Measurements from ENCODE around the gene RAI1.

The RAI1 gene

DNA sequence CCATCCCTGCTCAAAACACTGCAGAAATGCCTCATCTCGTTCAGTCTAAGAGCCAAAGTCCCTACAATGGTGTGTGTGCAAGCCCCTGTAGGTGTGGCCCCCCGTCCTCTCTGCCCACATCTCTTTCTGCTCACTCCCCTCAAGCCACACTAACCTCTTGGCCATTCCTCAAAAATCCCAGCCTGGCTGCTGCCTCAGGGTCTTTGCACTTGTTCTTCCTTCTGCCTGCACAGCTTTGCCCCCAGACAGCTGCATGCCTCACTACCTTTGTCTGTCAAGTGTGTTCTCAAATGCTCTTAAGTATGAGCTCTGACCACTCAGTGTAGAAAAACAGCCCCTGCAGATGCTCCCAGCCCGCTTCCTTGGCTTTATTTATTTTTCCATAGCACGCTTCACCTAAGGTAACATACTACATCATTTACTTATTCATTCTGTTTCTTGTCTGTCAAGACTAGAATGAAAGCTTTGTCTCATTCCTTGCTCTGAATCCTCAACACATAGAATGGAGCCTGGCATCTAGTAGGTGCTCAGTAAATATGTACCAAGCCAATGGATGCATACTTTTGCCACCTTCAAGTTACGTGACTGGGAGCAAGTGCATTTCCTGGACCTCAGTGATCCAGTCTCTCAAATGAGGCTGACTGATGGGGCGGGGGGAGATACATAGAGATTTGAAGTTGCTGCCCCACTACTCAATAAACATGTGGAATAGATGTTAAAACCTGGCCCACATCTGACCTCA lies 38.1 kb downstream of the RAI1 start:
- DNase-seq, result no peak

DNA sequence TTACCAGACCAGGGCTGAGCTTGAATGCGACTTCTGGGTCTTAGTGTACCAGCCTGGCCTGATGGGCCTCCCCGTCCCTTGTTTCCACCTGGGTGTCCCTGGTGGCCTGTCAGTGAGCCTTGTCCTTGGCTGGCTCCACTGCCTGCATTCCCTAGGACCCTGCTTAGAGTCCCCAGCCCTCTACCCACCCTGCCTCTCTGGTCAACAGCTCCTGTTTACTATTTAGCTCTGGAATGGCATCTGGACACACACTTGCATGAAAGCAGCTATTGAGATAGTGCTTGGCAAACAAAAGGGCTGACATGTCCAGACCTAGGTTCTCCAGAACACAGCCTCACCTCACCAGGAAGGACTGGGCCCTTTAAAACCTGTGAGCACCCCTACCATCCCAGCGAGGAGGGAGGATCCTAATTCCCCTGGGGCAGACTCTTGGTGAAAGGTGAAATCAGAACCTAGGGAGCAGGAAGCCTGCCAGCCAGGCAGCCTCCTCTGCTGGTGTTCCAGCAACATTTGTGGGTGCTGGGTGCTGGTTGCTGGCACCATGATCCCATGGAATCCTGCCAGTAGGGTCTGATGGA lies 38.8 kb downstream of the RAI1 start:
- no peak for DNase-seq

DNA sequence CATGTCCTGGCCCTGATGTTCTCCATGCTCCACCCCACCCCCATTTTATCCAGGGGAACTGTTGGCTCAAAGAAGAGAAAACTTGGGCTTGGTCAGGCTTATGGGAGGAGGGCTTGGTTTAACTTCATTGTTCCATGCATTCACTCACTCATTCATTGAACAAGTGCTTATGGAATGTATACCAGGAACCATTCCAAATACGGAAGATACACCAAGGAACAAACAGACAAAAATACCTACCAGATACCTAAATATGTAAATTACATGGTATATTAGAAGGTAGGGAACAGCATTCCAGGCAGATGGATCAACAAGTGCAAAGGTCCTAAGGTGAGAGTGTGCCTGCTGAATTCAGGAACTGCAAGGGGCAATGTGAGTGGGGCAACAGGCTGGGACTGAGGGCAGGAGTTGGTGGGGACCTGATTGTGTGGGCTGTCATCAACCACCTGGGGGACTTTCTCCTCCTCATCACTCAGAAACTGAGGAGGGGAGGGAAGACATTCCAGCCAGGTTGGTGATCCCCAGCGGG lies 39.9 kb downstream of the RAI1 start:
- no peak for DNase-seq

DNA sequence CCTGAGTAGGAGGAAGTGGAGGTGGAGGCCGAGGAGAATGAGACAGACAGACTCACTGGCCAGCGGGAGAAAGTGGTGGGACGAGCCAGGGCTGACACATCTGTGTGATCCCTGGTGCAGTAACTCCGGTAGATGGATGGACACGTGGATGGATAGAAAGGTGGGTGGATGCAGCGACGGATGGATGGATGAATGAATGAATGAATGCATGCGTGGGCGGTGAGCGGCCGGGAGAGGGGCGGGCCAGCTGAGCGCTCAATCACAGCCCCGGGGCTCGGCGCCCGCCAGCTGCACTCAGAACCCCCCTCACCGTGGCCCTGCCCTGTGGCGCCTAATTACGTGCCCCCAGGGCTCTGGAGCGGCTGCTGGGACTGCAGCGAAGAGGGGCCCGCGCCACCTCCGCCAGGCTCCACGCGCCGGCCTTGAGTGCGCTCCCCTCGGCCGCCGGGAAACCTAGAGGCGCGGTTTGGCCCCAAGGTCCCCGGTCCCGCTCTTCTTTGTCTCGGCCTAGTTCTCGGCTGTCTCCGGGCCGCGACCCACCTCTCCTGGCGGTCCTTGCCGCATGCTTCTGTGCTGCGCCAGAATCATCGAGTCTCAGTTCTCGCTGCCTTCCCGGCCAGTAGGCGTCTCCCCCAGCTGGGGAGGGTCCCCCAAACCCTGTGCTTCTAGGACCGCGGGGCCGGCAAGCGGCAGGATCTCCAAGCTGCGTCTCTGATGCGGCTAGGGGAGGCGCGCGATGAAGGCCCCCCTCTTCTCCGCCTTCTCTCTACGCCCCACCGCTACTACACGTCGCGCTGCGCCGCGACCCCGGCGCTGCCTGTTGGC lies 41.0 kb downstream of the RAI1 start:
- no peak for DNase-seq

DNA sequence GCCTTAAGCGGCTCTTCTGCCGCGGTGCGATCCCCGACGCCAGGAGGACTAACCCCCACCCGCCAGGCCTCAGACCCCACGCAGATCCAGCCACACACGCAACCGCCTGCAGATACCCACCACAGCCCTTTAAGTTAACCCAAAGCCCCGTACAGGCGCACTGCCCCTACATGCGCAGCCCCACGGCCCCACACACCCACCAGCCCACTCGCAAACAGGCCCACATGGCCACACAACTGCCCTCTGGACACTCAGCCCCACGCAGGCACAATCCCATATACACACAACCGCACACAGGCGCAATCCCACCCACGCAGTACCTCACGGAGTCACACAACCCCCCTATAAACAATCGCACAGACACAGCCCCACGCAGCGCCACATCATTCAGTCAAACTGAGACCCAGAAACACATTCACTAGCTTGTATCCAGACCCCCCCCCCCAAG lies 41.7 kb downstream of the RAI1 start:
- DNase-seq, result no peak

DNA sequence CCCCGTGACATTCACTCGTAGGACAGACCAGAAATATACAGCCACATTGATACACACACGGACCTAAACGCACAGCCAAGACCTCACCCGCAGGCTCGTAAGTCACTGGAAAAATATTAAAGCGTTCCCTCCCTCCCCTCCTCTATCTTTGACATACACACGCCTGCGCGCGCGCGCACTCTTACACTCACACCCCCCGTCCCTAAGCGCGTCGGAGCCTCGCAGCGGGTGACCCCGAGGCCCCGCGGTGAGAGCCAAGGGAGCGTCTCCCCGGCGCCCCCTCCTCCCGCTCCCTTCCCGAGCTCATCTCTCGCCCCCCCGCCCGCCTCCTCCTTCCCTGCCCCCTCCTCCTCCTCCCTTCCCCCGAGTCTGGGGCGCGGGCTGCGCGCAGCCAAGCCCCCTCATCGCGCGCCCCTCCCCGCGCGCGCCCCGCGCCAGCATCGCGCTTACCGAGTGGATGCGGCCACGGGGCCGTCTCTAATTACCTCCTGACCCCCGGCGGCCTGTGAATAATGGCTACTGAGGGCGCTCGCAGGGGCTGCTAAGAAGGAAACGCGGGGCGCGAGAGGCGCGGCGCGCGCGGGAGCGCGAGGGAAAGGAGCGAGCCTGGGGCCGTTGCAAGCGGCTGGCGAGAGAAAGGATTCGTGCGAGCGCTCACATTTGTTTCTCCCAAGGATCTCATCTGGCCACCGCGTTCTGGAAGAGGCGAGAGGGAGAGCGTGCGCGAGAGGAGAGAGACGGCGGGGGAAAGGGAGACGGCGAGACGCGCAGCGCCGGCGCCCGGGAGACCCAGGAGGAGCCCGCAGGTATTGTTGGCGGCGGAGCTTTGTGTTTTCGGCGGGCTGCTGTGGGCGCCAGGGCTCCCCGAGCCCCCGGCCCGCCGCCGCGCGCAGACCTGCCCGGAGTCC lies 42.4 kb downstream of the RAI1 start:
- DNase-seq, result no peak

DNA sequence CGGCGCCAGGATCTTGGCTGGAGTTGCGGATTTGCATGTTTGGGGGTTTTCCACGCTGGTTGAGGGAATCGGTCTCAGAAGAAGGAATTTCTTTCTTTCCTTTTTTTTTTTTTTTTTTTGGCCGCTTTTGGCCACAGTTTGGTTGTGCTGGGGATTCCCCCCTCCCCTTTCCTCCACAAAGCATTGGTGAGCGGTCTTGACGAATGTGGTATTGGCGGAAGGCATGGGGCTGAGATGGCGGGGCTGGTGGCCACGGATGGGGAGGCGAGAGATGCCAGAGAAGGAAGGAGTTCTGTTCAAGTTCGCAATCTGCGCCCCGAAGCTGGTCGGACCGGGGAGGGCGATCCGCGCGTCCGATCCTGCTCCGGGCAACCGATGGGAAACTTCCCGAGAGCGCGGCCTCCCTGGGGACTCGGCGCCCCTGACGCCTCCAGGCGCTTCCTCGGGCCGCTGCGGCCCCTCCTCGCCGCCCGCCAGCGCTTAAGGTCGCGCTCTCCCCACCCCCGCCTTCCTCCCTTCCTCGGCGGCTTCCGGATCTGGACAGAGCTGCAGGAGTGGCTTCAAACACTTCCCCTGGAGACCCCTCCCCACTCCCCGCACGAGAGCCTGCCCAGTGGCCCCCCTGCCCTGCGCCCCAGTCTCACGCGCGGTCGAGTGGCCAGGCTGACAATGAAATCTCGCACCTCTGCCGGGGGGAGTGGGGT lies 43.2 kb downstream of the RAI1 start:
- DNase-seq, result no peak

DNA sequence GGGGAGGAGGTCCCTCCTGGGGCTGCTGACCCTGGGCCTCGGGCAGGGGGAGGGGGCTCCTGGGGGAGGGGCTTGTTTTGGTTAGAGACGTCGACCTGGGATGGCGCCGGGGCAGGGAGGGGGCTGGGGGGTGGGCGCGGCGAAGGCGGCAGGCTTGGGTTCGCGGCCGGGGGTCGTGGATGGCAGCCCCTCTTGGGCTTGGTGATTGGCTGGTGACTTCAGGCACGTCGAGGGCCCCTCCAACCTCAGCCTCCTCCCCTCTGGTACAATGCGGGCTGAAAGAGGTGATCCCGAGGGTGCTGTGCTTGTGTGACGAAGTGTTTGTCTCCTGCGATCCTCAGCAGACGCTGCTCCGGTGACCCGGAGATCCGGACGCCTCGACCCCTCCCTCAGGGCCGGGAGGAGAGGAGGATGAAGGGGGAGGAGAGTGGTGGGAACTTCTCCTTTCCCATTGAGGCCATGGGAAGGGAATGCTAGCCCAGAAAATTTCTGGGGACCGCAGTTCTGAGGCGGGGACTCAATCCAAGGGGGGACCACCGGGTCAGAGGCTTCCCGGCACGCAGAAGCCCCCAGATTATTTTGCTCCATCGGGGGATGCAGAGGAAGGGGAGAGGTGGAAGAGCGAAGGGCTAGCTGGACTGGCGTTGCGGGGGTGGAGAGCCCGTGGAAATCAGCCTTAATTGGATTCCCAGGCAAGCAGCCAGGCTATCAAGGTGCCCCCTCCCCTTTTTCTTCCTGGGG lies 43.9 kb downstream of the RAI1 start:
- DNase-seq, result no peak

DNA sequence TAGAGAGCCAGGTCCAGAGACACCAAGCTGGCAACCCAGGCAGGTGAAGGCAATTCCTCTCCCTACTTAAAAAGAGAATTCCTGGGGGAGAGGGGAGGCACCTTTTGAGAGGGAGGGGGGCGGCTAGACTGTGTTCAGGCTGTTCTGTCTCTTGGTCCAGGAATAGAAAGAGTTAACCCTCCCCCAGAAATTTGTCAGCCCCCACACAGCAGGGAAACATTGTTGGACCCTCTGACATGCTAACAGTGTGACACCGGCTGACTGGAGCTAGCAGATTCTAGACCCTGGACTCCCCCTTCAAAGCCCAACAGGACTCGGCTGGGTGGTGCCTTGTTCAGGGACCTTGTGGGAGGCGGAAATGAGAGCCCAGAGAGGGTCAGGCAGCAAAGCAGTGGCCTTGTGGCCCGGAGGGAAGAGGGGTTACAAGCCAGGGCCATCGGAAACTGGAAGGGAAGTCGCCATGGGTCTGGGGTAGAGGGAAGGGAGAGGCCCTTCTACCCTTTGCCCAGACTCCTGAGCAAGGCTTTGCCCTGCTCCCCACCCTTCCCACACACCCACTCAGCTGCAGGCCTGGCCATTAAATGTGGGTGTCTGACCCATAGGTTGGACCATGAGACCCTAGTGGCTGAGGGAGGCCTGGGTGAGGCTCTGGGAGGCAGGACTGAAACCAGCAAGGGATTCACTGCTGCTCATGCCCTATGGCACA lies 44.6 kb downstream of the RAI1 start:
- no peak for DNase-seq

DNA sequence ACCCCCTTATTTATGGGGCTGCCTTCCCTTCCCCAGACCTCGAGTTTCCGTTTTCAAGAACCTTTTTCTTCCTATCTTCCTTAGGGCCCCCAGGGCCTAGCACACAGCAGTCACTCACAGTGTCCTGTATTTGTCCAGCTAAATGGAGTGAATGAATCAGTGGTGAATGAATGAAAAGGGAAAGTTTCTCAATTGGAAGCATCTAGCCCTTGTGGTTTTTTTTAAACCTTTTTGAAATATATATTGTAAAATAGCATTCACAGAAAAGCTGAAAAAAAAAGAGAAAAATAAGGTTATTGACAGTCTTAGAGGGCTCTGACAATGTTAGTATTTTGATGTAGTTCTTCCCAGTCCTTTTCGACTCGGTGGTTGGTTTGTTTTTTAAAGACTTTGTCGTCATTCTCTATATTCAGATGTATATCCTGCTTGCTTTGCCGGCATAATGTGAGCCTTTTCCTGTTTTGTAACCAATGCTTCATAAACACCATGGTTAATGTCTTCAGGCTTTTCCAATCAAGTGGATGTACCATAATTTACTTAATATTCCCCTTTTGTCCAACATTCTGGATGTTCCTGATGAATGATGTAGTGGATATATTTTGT lies 45.3 kb downstream of the RAI1 start:
- no peak for DNase-seq

DNA sequence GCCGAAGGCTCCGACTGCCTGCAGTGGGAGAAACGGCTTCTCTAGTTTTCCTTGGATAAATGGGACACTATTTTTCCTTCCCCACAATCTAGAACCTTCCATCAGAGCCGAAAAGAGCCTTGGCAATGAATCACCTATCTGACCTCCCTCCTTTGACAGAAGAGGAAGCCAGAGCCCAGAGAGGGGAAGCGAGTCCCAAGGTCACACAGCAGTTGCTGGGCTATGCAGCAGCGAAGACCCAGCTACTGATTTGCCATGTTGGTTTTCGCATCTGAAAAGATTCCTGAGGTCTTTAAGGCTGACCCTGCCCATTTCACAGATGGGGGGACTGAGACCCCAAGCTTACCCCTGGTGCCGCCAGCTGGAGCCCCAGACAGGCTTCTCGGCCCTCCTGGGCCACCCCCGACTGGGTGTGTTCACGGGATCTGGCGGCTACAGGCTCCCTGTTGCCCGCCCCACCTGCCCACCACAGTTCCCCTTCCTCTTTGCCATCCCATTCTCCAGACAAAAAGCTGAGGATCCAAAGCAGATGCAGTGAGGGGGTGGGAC lies 45.9 kb downstream of the RAI1 start:
- DNase-seq, result no peak

DNA sequence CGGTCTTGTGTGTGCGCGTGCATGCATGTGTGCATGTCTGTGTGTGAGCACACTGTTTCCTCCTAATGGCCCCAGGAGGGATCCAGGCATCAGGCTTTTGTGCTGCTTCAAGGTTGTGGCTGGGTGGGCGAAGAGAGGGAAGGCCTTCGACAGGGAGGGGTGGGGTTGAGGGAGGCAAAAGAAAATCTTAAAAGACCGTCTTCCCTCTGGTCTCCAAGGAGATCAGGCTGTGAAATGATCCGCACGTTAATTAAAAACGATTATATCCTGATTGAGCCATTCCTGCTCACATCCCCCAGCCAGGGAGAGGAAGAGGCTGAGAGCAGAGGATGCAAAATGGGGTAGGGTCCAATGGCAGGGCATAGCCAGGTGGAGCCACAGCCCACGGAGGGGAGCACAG lies 46.9 kb downstream of the RAI1 start:
- DNase-seq, result no peak

DNA sequence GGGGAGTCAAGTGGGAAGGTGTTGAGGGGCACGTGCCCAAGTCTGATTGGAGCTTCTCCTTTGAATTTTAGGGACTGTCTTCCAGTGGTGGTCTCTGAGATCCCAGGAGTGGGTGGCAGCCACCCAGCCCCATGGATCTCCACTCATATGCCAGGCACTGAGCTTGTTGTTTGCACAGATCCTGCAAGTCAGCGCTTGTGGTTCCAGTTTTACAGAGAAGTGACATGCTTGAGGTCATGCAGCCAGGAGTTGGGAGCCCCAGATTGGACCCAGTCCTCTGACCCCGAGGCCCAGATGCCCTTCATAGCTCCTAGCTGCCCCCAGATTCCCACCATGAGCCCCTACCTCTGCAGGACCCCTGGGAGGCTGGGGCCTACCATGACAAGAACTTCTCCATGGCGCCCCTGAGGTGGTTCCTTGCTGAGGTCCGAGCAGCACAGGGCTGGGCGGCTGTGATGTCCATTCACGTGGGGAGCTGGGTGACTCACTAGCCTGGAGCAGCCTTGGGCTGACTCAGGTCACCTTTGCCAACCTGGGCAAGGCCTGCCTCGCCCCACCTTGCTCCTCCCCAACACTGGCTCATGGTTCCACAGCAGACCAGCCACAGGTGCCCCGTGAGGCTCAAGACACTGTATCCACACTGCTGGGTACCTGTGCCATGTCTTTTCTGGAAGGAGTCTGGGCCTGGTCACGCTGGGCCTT lies 47.4 kb downstream of the RAI1 start:
- no peak for DNase-seq

DNA sequence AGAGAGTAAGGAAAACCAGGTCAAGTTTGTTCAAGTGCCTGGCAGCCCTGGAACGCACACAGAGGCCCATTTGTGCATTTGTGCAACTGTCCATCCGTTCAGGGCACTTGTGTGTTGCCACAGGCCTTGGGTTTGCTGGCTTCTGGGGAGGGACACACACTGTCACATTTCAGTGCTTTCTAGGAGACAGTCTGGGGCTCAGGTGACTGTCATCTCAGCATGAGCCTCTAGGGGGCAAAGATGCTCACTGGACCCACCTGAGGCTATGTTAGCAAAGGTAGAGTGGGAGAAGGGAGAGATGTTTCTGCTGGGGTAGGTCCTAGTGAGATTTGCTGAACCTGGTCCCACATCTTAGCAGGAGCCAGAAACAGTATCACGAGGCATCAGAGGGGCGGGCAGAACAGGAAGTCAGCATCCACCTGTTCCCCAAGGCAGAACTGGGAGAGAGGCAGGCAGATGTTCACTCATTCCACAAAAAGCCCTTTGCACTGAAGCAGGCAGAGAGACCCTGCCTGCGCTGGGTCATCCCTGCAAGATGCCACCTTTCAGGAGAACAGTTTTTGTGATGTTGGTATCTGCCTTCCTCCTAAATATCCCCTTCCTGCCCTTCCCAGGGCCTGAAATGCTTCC lies 48.5 kb downstream of the RAI1 start:
- no peak for DNase-seq

DNA sequence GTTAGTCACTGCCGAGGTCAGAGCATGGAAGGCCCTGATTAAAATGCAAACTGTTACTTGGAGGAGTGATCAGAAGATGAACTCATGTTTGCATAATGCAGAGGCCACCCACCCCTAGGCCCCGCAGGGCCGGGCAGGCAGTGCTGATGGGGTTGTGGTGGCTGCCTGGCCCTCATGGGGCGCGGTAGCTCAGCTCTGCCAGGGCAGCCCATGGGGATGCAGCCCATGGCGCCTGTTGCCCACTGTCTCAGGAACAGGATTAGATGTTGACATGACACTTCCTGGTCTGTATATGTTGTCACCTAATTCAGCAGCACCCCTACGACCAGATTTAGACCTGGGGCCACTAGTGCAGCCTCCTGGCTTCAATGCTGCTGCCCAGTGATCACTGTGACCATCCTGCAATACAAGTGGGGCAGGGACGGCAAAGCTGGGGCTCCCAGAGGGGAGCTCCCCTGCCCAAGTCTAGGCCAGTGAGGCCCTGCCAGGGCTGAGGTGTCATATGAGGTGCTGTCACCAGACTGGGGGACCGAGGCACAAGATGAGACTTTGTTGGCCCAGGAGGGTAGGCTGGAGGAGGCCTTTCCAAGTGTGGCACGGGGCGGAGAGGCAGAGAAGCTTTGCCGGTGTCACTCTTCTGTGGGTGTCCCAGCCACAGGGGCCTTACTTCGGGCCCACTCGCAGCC lies 49.1 kb downstream of the RAI1 start:
- no peak for DNase-seq

DNA sequence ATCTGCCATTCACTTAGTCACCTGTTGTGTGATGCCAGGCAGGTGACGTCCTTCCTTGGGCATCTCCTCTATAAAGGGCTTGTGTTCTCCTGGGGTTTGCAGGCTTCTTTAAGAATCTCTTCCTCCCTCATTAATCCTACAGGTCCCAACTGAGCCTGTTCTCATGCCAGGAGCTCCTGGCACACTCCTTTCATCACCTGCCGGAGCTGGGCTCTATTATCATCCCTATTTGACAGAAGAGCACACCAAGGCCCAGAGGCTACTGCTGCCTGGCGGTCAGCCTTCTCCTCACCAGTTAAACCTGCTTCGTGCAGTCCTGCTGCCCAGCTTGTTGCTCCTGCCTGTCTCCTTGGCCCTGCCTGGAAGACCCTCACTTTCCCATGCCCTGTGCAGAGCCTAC lies 51.2 kb downstream of the RAI1 start:
- no peak for DNase-seq

DNA sequence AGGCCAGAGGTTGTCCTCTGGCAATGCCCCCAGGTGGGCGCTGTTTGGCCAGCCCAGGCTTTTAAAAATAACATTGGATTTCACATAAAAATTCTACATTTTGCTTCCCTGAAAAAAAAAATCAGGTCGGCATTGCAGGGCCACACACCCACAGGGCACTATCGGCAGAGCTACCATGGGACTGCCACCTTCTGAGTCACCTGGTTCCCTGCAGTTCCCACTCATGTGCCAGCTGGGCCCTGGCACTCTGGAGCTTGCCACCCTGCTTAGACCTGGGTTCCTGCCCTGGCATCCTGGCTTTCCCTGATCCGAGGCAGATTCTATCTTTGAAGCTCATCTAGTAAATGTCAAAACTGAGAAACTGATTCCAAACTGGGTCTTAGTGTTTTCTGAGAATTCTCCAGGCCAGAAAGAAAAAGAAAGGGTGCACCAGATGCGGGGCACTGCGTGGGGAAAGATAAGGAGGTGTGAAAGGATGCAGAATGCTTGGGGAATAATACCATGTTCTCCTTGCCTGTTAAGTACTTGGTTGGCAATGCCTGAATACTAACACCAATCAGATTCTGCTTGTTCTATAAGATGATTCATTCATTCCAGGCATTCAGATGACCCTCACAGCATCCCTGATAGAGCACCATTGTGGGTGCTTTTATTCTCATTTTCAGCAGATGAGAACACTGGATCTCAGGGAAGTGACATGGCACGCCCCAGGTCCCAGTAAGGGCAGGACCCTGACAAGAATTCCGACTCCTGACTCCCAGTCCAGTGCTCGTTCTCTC lies 51.8 kb downstream of the RAI1 start:
- no peak for DNase-seq

All from KG1 (cell line).